ENCODE measurements around the gene OR10C1.

- TF ChIP-seq POLR2A (IDR thresholded peaks at IDR 0.05) (no peak), CTCF (IDR thresholded peaks at IDR 0.05) (no peak)
These were observed 47.5 kb downstream of the OR10C1 start for GRCh38 chr6:29486577-29486976.

Measured in testis (tissue), 2 donors.